GM19025 (cell line): ENCODE measurements around the gene CXCR4.
"Not testable (repeated sequence)": the region's sequence is repeated elsewhere in the genome, so short reads cannot be mapped to it uniquely, and the experiment has no call there.

Experiments used
- ATAC-seq: cut with Tn5 transposase; IDR thresholded peaks from one replicate; pipeline ENCODE4 v1.9.1; 2021; ENCODE audit warnings: mild to moderate bottlenecking, low read depth, moderate library complexity; ENCODE audit not compliant: unreplicated experiment

CXCR4 gene

GRCh38 chr2:136081582-136082210 is 36.3 kb downstream of the CXCR4 start:
- ATAC-seq, result no peak

DNA sequence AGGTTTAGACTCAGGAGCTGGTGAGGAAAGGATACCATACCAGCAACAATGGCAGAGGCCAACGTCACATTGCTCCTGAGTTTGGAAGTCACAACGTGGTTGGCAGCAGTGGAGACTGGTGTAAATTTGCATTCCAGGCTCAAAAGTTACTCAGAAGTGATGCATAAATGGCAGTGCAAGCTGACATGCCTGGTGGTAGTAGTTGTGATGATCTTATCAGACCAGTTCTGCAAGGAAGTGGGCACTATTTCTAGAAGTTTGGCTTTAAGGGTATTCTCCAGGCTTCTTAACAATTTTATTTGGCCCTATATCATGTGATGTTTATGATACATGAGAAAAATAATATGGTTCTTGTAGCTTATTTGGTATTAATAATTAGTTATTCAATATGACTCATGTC is 37.8 kb downstream of the CXCR4 start:
- no peak for ATAC-seq

GRCh38 chr2:136077107-136077506 is 40.8 kb downstream of the CXCR4 start:
- ATAC-seq, result no peak

DNA sequence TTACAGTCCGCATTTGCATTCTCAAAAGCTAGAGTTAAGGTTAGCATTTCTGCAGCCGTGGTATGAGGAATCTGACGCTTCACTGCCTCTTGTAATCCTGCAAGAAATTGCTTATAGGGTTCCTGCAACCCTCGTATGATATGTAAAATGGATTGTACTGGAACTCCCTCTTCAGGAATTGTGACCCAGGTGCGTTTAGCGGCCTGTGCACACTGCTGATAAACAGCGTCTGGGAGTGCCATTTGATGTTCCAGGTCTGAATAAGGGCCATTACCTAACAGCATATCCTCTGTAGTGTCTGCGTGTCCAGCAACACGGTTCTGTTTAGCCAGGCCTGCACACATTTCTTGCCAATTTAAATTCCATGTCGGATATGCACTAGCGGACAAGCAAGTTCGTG is 42.5 kb downstream of the CXCR4 start:
- ATAC-seq, result no peak

- ATAC-seq, result no peak
Measured at GRCh38 chr2:136072621-136073020, 45.3 kb downstream of the CXCR4 start.

- ATAC-seq, result not testable (repeated sequence)
Measured at GRCh38 chr2:136071887-136072286, 46.1 kb downstream of the CXCR4 start.

- ATAC-seq, result no peak
Measured at GRCh38 chr2:136070913-136071312, 47.0 kb downstream of the CXCR4 start.

- no peak for ATAC-seq
Measured at GRCh38 chr2:136069773-136070172, 48.2 kb downstream of the CXCR4 start.

DNA sequence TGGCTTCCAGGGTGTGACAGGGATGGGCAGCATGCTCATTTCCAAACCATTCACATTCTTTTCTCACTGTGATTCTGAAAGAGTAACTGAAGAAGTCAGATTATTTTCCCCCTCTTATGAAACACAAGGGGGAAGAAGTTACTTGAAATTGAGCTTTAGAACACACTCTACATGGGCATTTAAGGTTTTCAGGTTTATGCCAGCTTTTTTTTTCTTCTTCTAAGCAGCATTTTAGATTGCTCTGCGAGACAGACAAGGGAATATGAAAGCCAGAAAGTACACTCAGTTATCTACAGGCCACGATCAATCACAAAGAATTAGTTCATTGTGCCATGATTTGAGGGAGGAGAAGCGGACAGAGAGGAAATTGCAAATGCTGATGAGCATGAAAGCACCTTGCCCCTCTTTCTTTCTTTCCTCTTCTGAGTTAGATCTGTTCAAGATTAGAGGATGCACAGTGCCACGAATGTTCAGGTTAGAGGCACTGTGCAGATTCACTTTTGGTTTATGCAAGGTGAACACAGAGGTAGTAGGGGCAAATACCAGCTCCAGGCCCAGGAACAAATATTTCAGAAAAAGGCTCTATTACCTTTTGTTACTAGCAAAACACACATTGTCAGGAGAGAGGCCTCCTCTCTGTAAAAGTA is 49.2 kb downstream of the CXCR4 start:
- no peak for ATAC-seq

- ATAC-seq, result no peak
Measured at GRCh38 chr2:136067897-136068580, 49.9 kb downstream of the CXCR4 start.

GRCh38 chr2:136067459-136067858 is 50.5 kb downstream of the CXCR4 start:
- no peak for ATAC-seq

DNA sequence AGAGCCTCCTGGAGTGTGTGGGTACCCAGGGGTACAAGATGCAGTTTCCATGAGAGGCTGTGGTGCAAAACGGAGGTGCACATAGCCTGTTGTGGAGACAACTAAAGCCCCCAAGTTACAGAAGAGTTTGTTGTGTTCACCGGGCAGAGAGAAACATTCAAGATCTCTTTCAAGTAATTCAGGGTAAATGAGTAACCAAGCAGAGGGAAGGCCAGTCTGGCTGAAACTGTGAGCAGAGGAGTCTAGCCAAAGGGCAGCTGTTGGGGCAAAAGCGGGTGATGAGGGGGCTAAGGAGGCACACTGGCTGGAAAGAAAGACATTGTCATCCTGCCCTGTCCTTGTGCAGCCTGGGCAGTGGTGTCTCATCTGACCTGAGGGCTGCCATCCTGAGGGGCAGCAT is 52.0 kb downstream of the CXCR4 start:
- ATAC-seq, result peak; percentile 88

DNA sequence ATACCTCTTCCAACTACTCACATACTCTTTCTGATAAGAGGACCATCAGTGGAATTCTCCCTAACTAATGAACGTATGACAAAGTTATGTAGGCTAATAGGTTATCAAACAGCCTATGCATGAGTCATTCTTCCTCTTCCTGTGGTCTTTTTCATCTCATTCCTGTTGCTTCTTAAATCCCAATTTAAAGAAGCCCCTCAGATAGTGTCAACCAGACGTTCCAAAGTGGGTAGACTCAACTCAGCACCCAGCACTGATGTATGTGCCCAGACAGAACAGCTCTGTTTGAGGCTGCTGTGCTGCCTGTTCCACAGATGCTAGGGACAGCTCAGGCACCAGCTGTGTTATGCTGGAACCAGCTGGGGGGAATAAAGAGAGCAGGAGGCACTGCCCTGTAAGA is 52.6 kb downstream of the CXCR4 start:
- ATAC-seq, result peak; percentile 17
